NB4 (cell line): ENCODE measurements around the gene TOM1L2.

ENCODE experiments used
- MYC ChIP-seq: IDR thresholded peaks from 2 replicates; pipeline ENCODE4 v1.6.1; 2011; ENCODE audit warnings: low read depth, low read length
- POLR2A ChIP-seq: IDR thresholded peaks from 2 replicates; pipeline ENCODE4 v1.6.1; 2011; ENCODE audit warnings: mild to moderate bottlenecking; ENCODE audit not compliant: insufficient read length; ENCODE audit errors: extremely low read depth
- TF ChIP-seq, protein P1 (sequence below): IDR thresholded peaks from 2 replicates; pipeline ENCODE4 v1.6.1; 2011; ENCODE audit warnings: low read depth, low read length
- TF ChIP-seq, protein P2 (sequence below): IDR thresholded peaks from one replicate; pipeline ENCODE4 v1.5.1; 2012; ENCODE audit warnings: low read depth, low read length

DNA sequence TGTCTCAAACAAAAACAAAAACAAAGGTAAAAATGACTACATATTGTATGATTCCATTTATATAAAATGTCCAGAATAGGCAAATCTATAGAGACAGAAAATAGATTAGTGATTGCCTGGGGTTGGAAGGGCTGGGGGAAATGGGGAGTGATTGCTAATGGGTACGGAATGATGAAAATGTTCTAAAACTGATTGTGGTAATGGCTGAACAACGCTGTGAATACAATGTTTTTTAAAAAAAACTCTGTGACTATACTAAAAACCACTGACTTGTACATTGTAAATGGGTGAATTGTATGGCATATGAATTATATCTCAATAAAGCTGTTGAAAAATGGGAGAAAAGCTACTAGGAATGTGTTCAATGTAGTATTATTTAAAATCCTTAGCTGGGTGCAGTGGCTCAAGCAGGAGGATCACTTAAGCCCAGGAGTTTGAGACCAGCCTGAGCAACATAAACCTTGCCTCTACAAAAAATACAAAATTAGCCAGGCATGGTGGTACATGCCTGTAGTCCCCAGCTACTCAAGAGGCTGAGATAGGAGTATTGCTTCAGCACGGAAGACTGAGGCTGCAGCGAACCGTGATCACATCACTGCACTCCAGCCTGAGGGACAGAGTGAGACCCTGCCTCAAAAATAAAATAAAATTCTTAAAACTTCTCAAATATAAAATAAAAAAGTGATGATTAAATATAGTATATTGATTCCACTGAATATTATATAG lies 47.9 kb downstream of the TOM1L2 start:
- no peak for TF ChIP-seq POLR2A
- TF ChIP-seq, protein P1, sequence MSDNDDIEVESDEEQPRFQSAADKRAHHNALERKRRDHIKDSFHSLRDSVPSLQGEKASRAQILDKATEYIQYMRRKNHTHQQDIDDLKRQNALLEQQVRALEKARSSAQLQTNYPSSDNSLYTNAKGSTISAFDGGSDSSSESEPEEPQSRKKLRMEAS, result no peak
- TF ChIP-seq, protein P2, sequence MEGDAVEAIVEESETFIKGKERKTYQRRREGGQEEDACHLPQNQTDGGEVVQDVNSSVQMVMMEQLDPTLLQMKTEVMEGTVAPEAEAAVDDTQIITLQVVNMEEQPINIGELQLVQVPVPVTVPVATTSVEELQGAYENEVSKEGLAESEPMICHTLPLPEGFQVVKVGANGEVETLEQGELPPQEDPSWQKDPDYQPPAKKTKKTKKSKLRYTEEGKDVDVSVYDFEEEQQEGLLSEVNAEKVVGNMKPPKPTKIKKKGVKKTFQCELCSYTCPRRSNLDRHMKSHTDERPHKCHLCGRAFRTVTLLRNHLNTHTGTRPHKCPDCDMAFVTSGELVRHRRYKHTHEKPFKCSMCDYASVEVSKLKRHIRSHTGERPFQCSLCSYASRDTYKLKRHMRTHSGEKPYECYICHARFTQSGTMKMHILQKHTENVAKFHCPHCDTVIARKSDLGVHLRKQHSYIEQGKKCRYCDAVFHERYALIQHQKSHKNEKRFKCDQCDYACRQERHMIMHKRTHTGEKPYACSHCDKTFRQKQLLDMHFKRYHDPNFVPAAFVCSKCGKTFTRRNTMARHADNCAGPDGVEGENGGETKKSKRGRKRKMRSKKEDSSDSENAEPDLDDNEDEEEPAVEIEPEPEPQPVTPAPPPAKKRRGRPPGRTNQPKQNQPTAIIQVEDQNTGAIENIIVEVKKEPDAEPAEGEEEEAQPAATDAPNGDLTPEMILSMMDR, result no peak
- no peak for TF ChIP-seq MYC
